Large intestine (tissue), 3 donors: ENCODE data around the gene GALNT3. TPM values are rescaled to one million over a fixed set of nuclear protein-coding genes. Genes with fewer than 3 reads are reported as not detected.

Experiments
- DNase-seq, 2 donors: peaks; one replicate each; pipeline versions ENCODE4 v3.0.0 to v3.0.0-alpha.2; 2013
- H3K27ac ChIP-seq: one replicate; pipeline ENCODE4 v1.5.1; 2013; ENCODE audit warnings: low read length
- H3K27me3 ChIP-seq: 2 replicates; pipeline ENCODE4 v1.6.1; 2013; ENCODE audit warnings: low read length; ENCODE audit not compliant: control insufficient read depth, insufficient read depth
- H3K36me3 ChIP-seq: 2 replicates; pipeline ENCODE4 v1.6.1; 2013; ENCODE audit warnings: low read length; ENCODE audit not compliant: control insufficient read depth, insufficient read depth
- H3K4me1 ChIP-seq: one replicate; pipeline ENCODE4 v1.6.1; 2013; ENCODE audit warnings: low read length; ENCODE audit not compliant: control insufficient read depth, insufficient read depth
- H3K4me3 ChIP-seq: one replicate; pipeline ENCODE4 v1.5.1; 2013; ENCODE audit warnings: low read length
- H3K9me3 ChIP-seq: one replicate; pipeline ENCODE4 v1.6.1; 2013; ENCODE audit warnings: mild to moderate bottlenecking, low read depth, low read length, moderate library complexity; ENCODE audit not compliant: control insufficient read depth
- WGBS: methylation state at CpG from one replicate; pipeline ENCODE4 v1.1.5; 2013; ENCODE audit warnings: low lambda C conversion rate; ENCODE audit not compliant: insufficient coverage; 5-methylcytosine and 5-hydroxymethylcytosine counted together
- polyA plus RNA-seq: library from polyadenylated mRNA; unstranded; fragments of 120-200 nt; gene quantifications from one replicate; pipeline ENCODE4 v1.2.1, GENCODE V29; 2013

GALNT3 gene
- polyA plus RNA-seq, 1 donor = 68.2 TPM

DNA sequence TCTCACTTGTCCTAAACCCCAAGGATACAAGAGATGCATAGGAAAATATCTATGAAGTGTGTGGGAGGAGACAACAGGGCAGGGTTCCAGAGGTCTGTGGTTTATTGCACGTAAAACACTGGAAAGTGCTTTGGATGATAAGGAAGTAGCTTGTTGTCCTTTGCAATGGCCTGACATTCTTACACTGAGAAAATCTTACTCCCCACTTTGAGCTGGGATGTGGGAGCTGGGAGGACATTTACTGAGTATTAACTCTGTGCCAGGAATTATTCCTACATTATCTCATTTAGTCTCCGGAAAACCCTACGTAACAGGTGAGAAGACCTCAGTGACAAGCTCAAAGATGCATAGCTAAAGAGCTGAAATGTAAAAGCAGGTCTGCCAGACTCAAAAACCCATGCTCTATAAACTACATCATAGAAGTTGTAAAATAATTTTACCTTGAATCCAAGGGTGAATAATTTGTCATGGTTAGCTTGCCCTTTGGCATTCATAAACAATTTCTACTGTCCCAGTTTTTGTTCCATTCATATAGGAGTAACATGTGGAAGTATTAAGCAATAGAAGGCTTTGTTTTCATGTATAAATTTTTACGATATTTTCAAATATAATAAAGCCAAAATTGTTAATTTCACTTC lies 9.2 kb upstream of the GALNT3 start:
- DNase-seq = peak; percentile 29 to 58
- H3K36me3 ChIP-seq = no peaks in the 10 kb centered on the region
- H3K4me1 ChIP-seq = peaks cover 5% of the 10 kb centered on the region
- H3K9me3 ChIP-seq = no peaks in the 10 kb centered on the region
- H3K27ac ChIP-seq = no peak overlapping the region
- H3K4me3 ChIP-seq = no peak overlapping the region
- WGBS = 82% methylated on average over 1 of the region's 4 CpGs
- H3K27me3 ChIP-seq = no peaks in the 10 kb centered on the region

DNA sequence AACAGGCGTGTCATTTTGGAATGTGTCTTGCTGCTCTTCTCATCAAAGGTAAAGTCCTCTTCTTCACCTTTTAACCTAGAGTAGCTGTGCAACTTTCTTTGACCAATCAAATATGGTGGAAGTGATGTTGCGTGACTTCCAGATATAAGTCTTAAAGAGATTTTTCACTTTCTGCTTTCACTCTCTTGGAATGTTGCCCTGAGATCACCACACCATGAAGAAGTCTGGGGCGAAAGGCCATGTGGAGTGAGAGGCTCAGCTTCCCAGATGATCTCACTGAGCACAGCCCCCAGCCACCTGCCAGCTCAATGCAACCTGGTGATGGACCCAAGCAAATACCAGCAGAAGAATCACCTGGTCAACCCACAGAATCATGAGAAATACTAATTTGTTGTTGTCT lies 7.1 kb upstream of the GALNT3 start:
- H3K4me3 ChIP-seq = no peak overlapping the region
- H3K27me3 ChIP-seq = no peaks in the 10 kb centered on the region
- H3K27ac ChIP-seq = no peak overlapping the region
- no peak for DNase-seq
- no CpG with 5 or more reads among the region's 3 CpGs for WGBS
- H3K36me3 ChIP-seq = no peaks in the 10 kb centered on the region
- H3K4me1 ChIP-seq = peaks cover 5% of the 10 kb centered on the region
- H3K9me3 ChIP-seq = no peaks in the 10 kb centered on the region

DNA sequence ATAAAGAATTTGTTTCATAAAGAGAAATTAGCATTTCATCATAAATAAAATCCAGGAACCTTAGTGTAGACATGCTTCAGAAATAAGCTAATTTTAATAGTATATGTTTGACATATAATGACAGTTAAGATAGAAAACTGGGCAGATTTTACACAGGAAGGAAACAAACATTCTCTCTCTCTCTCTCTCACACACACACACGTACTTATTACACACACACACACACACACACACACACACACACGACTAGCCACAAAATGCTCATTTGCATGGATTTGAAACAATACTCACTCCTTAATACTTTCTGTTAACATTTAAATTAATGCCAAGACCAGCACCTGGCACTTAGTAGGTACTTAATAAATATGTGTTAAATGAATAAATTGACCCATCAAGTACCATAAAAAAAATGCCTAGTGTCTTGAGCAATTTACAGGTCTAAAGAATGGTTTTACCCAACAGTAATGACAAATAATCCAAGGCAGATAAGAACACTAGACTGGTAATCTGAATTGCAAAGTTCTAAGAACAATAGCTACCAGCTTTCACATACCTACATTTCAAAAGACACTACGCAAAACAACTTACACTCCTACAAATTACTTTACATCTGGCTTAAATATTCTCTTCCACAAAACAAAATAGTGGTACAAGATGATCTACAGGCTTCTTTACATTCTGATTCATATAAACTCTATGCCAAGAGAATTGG lies 2.9 kb upstream of the GALNT3 start:
- Histone ChIP-seq H3K36me3 (no peaks in the 10 kb centered on the region), H3K4me3 (no peak overlapping the region), H3K27ac (no peak overlapping the region), H3K4me1 (no peaks in the 10 kb centered on the region), H3K9me3 (no peaks in the 10 kb centered on the region), H3K27me3 (peaks cover 9% of the 10 kb centered on the region)
- no peak for DNase-seq
- WGBS = 86% methylated on average over 1 of the region's 3 CpGs

DNA sequence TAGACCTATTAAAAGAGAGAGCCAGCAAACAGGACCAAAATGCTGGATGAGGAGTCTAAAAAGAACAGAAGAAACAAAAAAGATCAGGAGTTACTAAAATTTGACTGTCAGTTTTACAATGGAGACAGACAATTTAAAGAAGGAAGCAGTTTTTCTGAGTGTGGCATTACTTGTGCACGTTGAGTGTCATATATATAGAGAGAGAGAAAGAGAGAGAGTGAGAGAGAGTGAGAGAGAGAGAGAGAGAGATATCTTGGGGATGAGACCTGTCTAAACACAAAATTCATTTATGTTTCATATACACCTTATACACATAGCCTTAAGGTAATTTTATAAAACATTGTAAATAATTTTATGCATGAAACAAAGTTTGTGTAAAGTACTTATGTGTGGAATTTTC lies 2.1 kb upstream of the GALNT3 start:
- Histone ChIP-seq H3K9me3 (no peaks in the 10 kb centered on the region), H3K4me1 (no peaks in the 10 kb centered on the region), H3K27me3 (peaks cover 9% of the 10 kb centered on the region), H3K4me3 (no peak overlapping the region), H3K36me3 (no peaks in the 10 kb centered on the region), H3K27ac (no peak overlapping the region)
- no peak for DNase-seq
- 88% methylated on average over 1 of the region's 1 CpG for WGBS

DNA sequence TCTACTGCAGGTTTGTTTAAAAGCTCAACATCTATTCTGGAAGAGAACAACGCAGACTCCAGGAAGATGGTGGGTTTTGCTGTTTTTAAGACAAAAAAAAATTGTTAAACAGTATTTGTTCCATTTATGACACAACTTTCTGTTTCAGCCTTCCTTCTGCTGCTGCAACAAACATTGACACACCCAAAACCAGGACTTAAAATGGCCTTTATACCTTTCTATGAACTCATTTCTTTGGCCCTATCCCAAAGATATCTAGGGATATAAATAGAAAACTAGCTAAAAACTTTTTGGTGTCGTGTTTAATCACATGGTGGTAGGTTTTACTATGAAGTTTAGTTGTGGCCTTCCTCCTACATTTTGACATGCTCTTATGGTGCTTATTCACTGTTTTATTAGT lies 964 bp upstream of the GALNT3 start:
- Histone ChIP-seq H3K4me3 (peak overlapping the region; percentile 87), H3K36me3 (no peaks in the 10 kb centered on the region), H3K9me3 (no peaks in the 10 kb centered on the region), H3K4me1 (no peaks in the 10 kb centered on the region), H3K27me3 (peaks cover 9% of the 10 kb centered on the region), H3K27ac (peak overlapping the region; percentile 100)
- peak; percentile 29 to 75 for DNase-seq
- WGBS = 29% methylated on average over 1 of the region's 2 CpGs

DNA sequence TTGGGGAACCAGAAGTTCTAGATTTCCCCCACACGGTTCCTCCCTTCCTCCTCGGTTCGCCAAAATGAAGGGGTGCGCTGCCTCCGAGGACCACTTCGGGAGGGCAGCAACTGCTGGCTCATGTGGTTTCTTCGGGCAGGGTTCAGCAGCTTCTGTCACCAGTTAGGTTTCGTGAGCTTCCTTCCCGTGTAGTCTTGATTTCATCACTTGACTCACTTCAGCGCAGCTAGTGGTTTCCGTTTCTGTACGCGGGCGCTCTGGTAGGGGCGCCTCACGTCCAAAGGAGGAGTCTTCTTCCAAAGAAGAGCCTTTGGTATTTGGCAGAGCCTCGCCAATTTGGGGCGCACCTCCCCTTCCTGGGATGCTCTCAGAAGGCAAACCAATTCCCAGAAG lies 485 bp upstream of the GALNT3 start:
- H3K4me3 ChIP-seq = peak overlapping the region; percentile 87
- H3K36me3 ChIP-seq = no peaks in the 10 kb centered on the region
- peak overlapping the region; percentile 100 for H3K27ac ChIP-seq
- DNase-seq = peak; percentile 57 to 84
- H3K27me3 ChIP-seq = peaks cover 9% of the 10 kb centered on the region
- H3K9me3 ChIP-seq = no peaks in the 10 kb centered on the region
- WGBS = no CpG with 5 or more reads among the region's 18 CpGs
- no peaks in the 10 kb centered on the region for H3K4me1 ChIP-seq

DNA sequence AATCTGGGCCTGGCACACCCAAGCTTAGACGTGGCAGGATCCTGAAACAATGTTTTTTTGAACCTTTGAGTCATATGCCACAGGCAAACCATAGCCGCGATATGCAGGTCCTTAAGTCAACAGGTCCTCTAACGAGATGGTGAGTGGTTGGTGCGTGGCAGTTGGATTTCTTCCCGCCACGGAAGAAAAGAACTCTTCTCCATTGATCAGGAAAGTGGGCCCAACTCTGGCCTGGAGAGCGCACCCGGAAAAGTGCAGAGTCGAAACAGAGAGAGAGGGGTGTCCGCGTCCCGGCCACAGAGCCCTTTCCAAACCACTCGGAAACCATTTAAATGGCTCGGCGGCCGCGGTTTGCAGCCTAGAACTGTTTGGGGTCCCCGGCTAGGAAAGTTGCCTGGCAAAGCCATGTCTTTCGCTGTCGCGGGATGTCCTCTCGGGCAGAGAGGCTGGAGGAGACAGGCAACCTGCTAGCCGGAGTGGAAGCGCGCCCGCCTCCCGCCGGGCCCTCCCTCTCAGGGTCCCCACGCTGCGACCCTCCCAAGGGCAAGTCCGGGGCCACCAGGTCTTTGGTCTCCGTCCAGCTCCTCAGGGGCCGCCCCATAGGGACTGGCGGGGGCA lies 777 bp downstream of the GALNT3 start:
- no CpG with 5 or more reads among the region's 35 CpGs for WGBS
- DNase-seq = peak; percentile 53 to 85
- no peaks in the 10 kb centered on the region for H3K9me3 ChIP-seq
- H3K4me1 ChIP-seq = no peaks in the 10 kb centered on the region
- peaks cover 9% of the 10 kb centered on the region for H3K27me3 ChIP-seq
- no peaks in the 10 kb centered on the region for H3K36me3 ChIP-seq
- peak overlapping the region; percentile 87 for H3K4me3 ChIP-seq
- H3K27ac ChIP-seq = peak overlapping the region; percentile 100

DNA sequence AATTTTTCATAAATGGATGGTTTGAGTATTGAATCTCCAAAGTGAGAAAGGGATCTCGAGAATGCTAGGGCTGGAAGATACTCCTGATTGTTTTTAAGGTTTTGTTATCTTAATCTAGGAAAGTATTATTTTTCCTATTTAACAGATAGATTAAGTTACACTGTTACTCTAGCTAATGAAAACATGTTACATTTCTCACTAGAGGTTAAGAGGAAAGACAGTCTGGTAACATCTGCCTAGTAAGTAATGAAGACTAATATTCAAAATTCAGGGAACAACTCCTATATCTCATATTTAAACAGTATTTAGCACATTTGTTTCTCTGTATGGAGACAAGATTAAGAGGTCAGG lies 2.0 kb downstream of the GALNT3 start:
- H3K4me1 ChIP-seq = no peaks in the 10 kb centered on the region
- peak overlapping the region; percentile 100 for H3K27ac ChIP-seq
- no peaks in the 10 kb centered on the region for H3K36me3 ChIP-seq
- WGBS = 100% methylated on average over 1 of the region's 1 CpG
- DNase-seq = no peak
- peak overlapping the region; percentile 87 for H3K4me3 ChIP-seq
- H3K9me3 ChIP-seq = no peaks in the 10 kb centered on the region
- H3K27me3 ChIP-seq = peaks cover 9% of the 10 kb centered on the region

DNA sequence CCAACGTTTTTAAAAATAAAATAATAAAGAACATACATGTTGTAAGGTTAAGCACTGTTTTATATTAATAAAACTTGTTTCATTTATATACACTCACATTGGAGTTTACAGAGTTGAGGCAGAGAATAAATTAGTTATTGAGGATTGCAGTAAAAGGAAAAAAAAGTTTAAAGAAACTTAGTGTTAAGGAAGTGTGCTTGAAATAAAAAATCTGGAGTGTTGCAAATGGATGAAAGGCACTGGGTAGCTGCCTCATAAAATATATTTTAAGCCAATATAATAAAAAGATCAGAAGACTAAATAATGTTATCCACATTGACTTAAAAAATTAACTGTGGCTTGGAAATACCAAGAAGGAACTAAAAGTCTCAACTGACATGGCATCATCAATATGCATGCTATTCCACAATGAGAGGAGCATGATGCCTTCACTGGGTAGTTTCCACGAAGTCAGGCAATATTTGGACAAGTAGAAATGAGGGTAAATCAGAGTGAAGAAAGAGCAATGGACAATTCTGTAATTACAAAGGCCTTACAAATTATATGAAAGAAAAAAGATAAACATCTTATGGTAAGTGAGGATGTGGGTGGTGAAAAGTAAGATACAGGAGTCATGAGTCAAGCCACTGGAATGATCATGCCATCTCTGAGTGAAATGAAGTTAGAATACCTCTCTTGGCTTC lies 2.5 kb downstream of the GALNT3 start:
- no CpG with 5 or more reads among the region's 2 CpGs for WGBS
- H3K9me3 ChIP-seq = no peaks in the 10 kb centered on the region
- peaks cover 9% of the 10 kb centered on the region for H3K27me3 ChIP-seq
- H3K27ac ChIP-seq = no peak overlapping the region
- H3K4me1 ChIP-seq = no peaks in the 10 kb centered on the region
- no peaks in the 10 kb centered on the region for H3K36me3 ChIP-seq
- H3K4me3 ChIP-seq = no peak overlapping the region
- peak in 1 of 2 donors; percentile 8 for DNase-seq

DNA sequence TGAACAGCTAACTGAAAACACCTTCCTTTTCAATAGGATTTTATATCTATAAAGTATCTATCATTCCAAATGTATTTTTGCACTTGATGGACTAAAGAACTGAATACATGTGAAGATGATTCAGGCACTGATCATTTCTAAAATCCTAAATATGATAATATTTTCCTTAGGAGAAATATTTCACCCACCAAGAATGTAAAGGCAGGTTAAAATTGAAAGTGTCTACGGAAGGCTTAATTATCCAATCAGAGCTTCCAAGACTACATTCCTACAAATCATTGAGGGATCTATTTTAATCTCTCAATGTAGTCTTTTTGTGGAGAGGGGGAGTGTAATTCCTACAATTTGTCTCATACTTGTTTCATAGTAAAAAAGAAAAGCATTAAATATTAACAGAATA lies 3.6 kb downstream of the GALNT3 start:
- Histone ChIP-seq H3K27me3 (peaks cover 9% of the 10 kb centered on the region), H3K4me3 (no peak overlapping the region), H3K36me3 (no peaks in the 10 kb centered on the region), H3K9me3 (no peaks in the 10 kb centered on the region), H3K27ac (no peak overlapping the region), H3K4me1 (no peaks in the 10 kb centered on the region)
- DNase-seq = no peak
- WGBS = 100% methylated on average over 1 of the region's 1 CpG
